COLO829 (cell line): ENCODE results near the gene FIGN.
A peak's percentile ranks its signal among the peaks of the same experiment; 100 is the strongest.

Experiments used
- DNase-seq: peaks from one replicate; pipeline ENCODE4 v3.0.0; 2012; ENCODE audit warnings: low spot score

The FIGN gene

GRCh38 chr2:163558251-163559021 is 177.4 kb downstream of the FIGN start:
- no peak for DNase-seq

GRCh38 chr2:163556511-163556910 is 179.3 kb downstream of the FIGN start:
- DNase-seq = no peak

- DNase-seq = no peak
Measured at GRCh38 chr2:163554864-163555263, 180.9 kb downstream of the FIGN start.

GRCh38 chr2:163553601-163554000 is 182.2 kb downstream of the FIGN start:
- no peak for DNase-seq

- no peak for DNase-seq
Measured at GRCh38 chr2:163552758-163553157, 183.1 kb downstream of the FIGN start.

- DNase-seq = peak; percentile 70
Measured at GRCh38 chr2:163551616-163552373, 184.0 kb downstream of the FIGN start.

- no peak for DNase-seq
Measured at GRCh38 chr2:163548970-163549369, 186.8 kb downstream of the FIGN start.
